ENCODE measurements around the gene CHST8.

CHST8 gene

DNA sequence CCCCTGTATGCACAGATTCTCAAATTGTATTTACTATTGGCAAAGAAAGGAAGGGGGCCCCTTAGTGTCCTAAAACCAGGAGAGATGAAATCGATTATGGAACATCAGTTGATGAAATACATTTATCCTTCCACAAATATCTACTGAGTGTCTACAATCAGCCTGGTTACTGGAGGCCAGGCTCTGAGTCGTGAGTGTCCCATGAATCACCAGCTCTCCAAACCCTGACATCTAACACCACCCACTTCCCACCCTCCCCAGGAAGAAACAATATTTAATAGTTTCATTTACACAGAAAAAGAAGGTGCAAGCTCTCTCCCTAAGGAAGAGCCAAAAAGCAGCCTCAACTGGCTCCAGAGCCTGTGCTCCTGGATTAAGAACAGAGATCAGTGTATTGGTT, 200.1 kb downstream of the CHST8 start:
- Mint-ChIP-seq H3K36me3 (ENCODE audit: insufficient read depth) (no peaks in the 10 kb centered on the region), H3K4me1 (ENCODE audit: low read depth in 2 of 2) (peaks cover 0 to 13% of the 10 kb centered on the region in 2 donors), H3K27me3 (peaks cover 5 to 12% of the 10 kb centered on the region in 2 donors), H3K27ac (no peak overlapping the region), H3K4me3 (no peak overlapping the region), H3K9me3 (no peaks in the 10 kb centered on the region)
- DNase-seq = no peak
- no peak for ATAC-seq (replicated peaks)
